Measurements from ENCODE around the gene SNRPN. TPM values are rescaled to one million over a fixed set of nuclear protein-coding genes. Genes with fewer than 3 reads are reported as not detected.

The SNRPN gene
- total and polyA plus RNA-seq, 2 of the 4 experiments (the other 2 are of a cell fraction) = 123 to 185 TPM

GRCh38 chr15:24985224-24985623 is 30.4 kb downstream of the SNRPN start:
- Histone ChIP-seq H4K20me1 (ENCODE audit: insufficient read depth, low read length) (peaks cover 3% of the 10 kb centered on the region), H2AK9ac (replicated peaks; ENCODE audit: low read depth, low read length, poor library complexity) (no peak overlapping the region), H3K18ac (ENCODE audit: low read depth, low read length) (no peak overlapping the region), H3K56ac (ENCODE audit: extremely low read depth, insufficient read depth, low read length) (no peak overlapping the region), H4K91ac (ENCODE audit: insufficient read depth, low read depth, low read length) (no peak overlapping the region), H3K27me3 (ENCODE audit: control insufficient read depth, insufficient read depth, low read length) (no peaks in the 10 kb centered on the region), H3K4me3 (ENCODE audit: insufficient read depth, low read depth, low read length) (no peak overlapping the region), H4K8ac (ENCODE audit: low read depth in 2 of 2, low read length in 2 of 2) (no peak overlapping the region), H3K9ac (ENCODE audit: low read depth, low read length) (no peak overlapping the region), H3K4me1 (ENCODE audit: control insufficient read depth, insufficient read depth, low read length) (no peaks in the 10 kb centered on the region), H3K4ac (ENCODE audit: low read depth, low read length) (no peak overlapping the region), H2AFZ (replicated peaks; ENCODE audit: low read length, poor library complexity) (no peak overlapping the region), H3K9me1 (ENCODE audit: insufficient read depth, low read length) (no peaks in the 10 kb centered on the region), H3K23ac (ENCODE audit: low read depth, low read length) (no peak overlapping the region), H3K4me2 (ENCODE audit: low read depth, low read length) (no peak overlapping the region), H3K9me3 (ENCODE audit: control insufficient read depth, insufficient read depth, low read length) (no peaks in the 10 kb centered on the region), H2BK15ac (ENCODE audit: low read depth, low read length) (no peak overlapping the region), H2AK5ac (ENCODE audit: low read depth, low read length) (no peak overlapping the region), H2BK5ac (ENCODE audit: low read depth, low read length, poor library complexity, severe bottlenecking) (no peak overlapping the region), H4K5ac (ENCODE audit: low read depth, low read length) (no peak overlapping the region), H2BK120ac (ENCODE audit: low read depth, low read length) (no peak overlapping the region), H3K27ac (ENCODE audit: insufficient read depth, low read length) (no peak overlapping the region; the same call in 1 of the 2 replicates), H2BK20ac (ENCODE audit: low read depth, low read length) (no peak overlapping the region), H3K79me1 (ENCODE audit: low read depth in 1 of 2, low read length in 2 of 2) (no peaks in the 10 kb centered on the region; a peak in 1 of 4 replicates), H3K14ac (replicated peaks; ENCODE audit: low read depth, low read length) (no peak overlapping the region), H3K36me3 (ENCODE audit: control insufficient read depth, insufficient read depth, low read length) (peaks cover 26% of the 10 kb centered on the region)
- 56% methylated on average over 1 of the region's 7 CpGs; no CpG with 5 or more reads in 1 of the 2 experiments for WGBS, 2 experiments (ENCODE audit: extremely low coverage in 2 of 2, insufficient read length in 1 of 2)
- intact Hi-C loops (cut with micrococcal nuclease) (no loop called here), dilution Hi-C loops (cut with HindIII; ENCODE audit: low sequenced_read_pairs, unreplicated experiment) (no loop called here), in situ Hi-C loops (cut with MboI; ENCODE audit: low sequenced_read_pairs) (loop anchor here (10.0 kb wide), 1 partner anchor 120 kb away; no protein-coding TSS in a partner anchor)
- ChIA-PET POLR2A (ENCODE audit: unreplicated experiment) (no interaction called here), CTCF (no interaction called here)
- TF ChIP-seq CTCF (conservative IDR thresholded peaks at IDR 0.05; ENCODE audit: low read depth, low read length) = no peak
- TF ChIP-seq MAFK (IDR thresholded peaks at IDR 0.05; ENCODE audit: low read depth, low read length) = no peak
- no peak for TF ChIP-seq RFX5 (IDR thresholded peaks at IDR 0.05; ENCODE audit: low read depth, low read length)
- TF ChIP-seq MAZ (IDR thresholded peaks at IDR 0.05; ENCODE audit: borderline replicate concordance, low read depth, low read length) = no peak
- TF ChIP-seq NFE2L2 (IDR thresholded peaks at IDR 0.05; ENCODE audit: low read depth, low read length) = no peak
- no peak for TF ChIP-seq RAD21 (IDR thresholded peaks at IDR 0.05; ENCODE audit: low read length)
- no peak for TF ChIP-seq CHD1 (IDR thresholded peaks at IDR 0.05; ENCODE audit: low read depth, low read length)
- no peak for TF ChIP-seq CEBPB (IDR thresholded peaks at IDR 0.05; ENCODE audit: low read depth, low read length)
- no peak for TF ChIP-seq USF2 (IDR thresholded peaks at IDR 0.05; ENCODE audit: low read depth, low read length)
- TF ChIP-seq ELK1 (IDR thresholded peaks at IDR 0.05; ENCODE audit: borderline replicate concordance, low read depth, low read length) = no peak
- TF ChIP-seq RCOR1 (IDR thresholded peaks at IDR 0.05; ENCODE audit: insufficient replicate concordance, low read length) = no peak
- TF ChIP-seq BHLHE40 (IDR thresholded peaks at IDR 0.05; ENCODE audit: low read depth, low read length) = no peak
- TF ChIP-seq POLR2A (IDR thresholded peaks at IDR 0.05; ENCODE audit: low read depth, low read length) = no peak
- no peak for TF ChIP-seq SMC3 (IDR thresholded peaks at IDR 0.05; ENCODE audit: low read depth, low read length)
- no peak for TF ChIP-seq FOS (IDR thresholded peaks at IDR 0.05; ENCODE audit: low read depth, low read length)
- TF ChIP-seq MXI1 (IDR thresholded peaks at IDR 0.05; ENCODE audit: borderline replicate concordance, low read depth, low read length) = no peak
- ATAC-seq (ENCODE audit: low read depth) (no peak), DNase-seq (no peak)
- BruUV-seq (replicated peaks) = TSS peak; percentile 0
